Activated T-helper 2 cell treated with anti-CD3 and anti-CD28 coated beads, Interferon-gamma antibody, Interleukin-2, Interleukin-4, amounts not matched to agents 10 μg/mL and 5 μg/mL and 100 μg/mL, durations not matched to agents 14 hours and 24 hours and 36 hours (primary cell): ENCODE measurements around the gene ENTPD6. TPM values are rescaled to one million over a fixed set of nuclear protein-coding genes. Genes with fewer than 3 reads are reported as not detected.
"Not testable (repeated sequence)": the region's sequence is repeated elsewhere in the genome, so short reads cannot be mapped to it uniquely, and the experiment has no call there.

Experiments used
- DNase-seq: peaks from one replicate; pipeline ENCODE4 v3.0.0; 2021; ENCODE audit warnings: low spot score
- H3K27ac Mint-ChIP-seq: one replicate; pipeline ENCODE4 v1.8.0; 2021; ENCODE audit warnings: mixed read lengths
- H3K27me3 Mint-ChIP-seq: one replicate; pipeline ENCODE4 v1.8.0; 2021; ENCODE audit warnings: low read depth, mixed read lengths
- H3K36me3 Mint-ChIP-seq: one replicate; pipeline ENCODE4 v1.8.0; 2021; ENCODE audit warnings: low read depth, mixed read lengths
- H3K4me1 Mint-ChIP-seq: one replicate; pipeline ENCODE4 v1.8.0; 2021; ENCODE audit warnings: low read depth, mixed read lengths
- H3K4me3 Mint-ChIP-seq: one replicate; pipeline ENCODE4 v1.8.0; 2021; ENCODE audit warnings: low read depth, mild to moderate bottlenecking, moderate library complexity, mixed read lengths
- H3K9me3 Mint-ChIP-seq: one replicate; pipeline ENCODE4 v1.8.0; 2021; ENCODE audit warnings: mixed read lengths
- intact Hi-C: fragments of 100-400 bp; cut with micrococcal nuclease; formaldehyde crosslinking; loops from one replicate; pipeline ENCODE4 v1.15.1; 2023
- total RNA-seq: library from RNA; stranded (reverse); gene quantifications from 2 replicates; pipeline ENCODE4 v1.2.3, GENCODE V29; 2022

The ENTPD6 gene
- total RNA-seq, 1 donor from 2014 or later, result 48.8 TPM

GRCh38 chr20:25254571-25254970, 59.1 kb downstream of the ENTPD6 start:
- Mint-ChIP-seq H3K36me3 (peaks cover 27% of the 10 kb centered on the region), H3K4me1 (peaks cover 17% of the 10 kb centered on the region), H3K27me3 (no peaks in the 10 kb centered on the region), H3K9me3 (no peaks in the 10 kb centered on the region), H3K27ac (no peak overlapping the region), H3K4me3 (no peak overlapping the region)
- no peak for DNase-seq
- intact Hi-C loops, result no loop called here

- no peak for DNase-seq
- Mint-ChIP-seq H3K4me3 (no peak overlapping the region), H3K4me1 (peaks cover 18% of the 10 kb centered on the region), H3K27me3 (no peaks in the 10 kb centered on the region), H3K27ac (no peak overlapping the region), H3K9me3 (no peaks in the 10 kb centered on the region), H3K36me3 (peaks cover 30% of the 10 kb centered on the region)
- intact Hi-C loops, result no loop called here
Observed at GRCh38 chr20:25254986-25255680, 59.6 kb downstream of the ENTPD6 start.

GRCh38 chr20:25256226-25256859, 60.8 kb downstream of the ENTPD6 start:
- H3K27ac Mint-ChIP-seq, result no peak overlapping the region
- H3K27me3 Mint-ChIP-seq, result no peaks in the 10 kb centered on the region
- peaks cover 39% of the 10 kb centered on the region for H3K36me3 Mint-ChIP-seq
- peaks cover 10% of the 10 kb centered on the region for H3K4me1 Mint-ChIP-seq
- H3K4me3 Mint-ChIP-seq, result no peak overlapping the region
- no peaks in the 10 kb centered on the region for H3K9me3 Mint-ChIP-seq
- intact Hi-C loops, result no loop called here
- DNase-seq, result no peak

- Mint-ChIP-seq H3K9me3 (peaks cover 4% of the 10 kb centered on the region), H3K36me3 (peaks cover 45% of the 10 kb centered on the region), H3K27ac (no peak overlapping the region), H3K27me3 (no peaks in the 10 kb centered on the region), H3K4me3 (no peak overlapping the region), H3K4me1 (peaks cover 9% of the 10 kb centered on the region)
- DNase-seq, result no peak
- intact Hi-C loops, result no loop called here
Observed at GRCh38 chr20:25257130-25257529, 61.6 kb downstream of the ENTPD6 start.

GRCh38 chr20:25257756-25258475, 62.4 kb downstream of the ENTPD6 start:
- Mint-ChIP-seq H3K27ac (no peak overlapping the region), H3K9me3 (peaks cover 4% of the 10 kb centered on the region), H3K36me3 (peaks cover 45% of the 10 kb centered on the region), H3K4me1 (peaks cover 8% of the 10 kb centered on the region), H3K4me3 (no peak overlapping the region), H3K27me3 (no peaks in the 10 kb centered on the region)
- intact Hi-C loops, result no loop called here
- no peak for DNase-seq

GRCh38 chr20:25258476-25258805, 62.9 kb downstream of the ENTPD6 start:
- Mint-ChIP-seq H3K36me3 (peaks cover 48% of the 10 kb centered on the region), H3K4me1 (peaks cover 8% of the 10 kb centered on the region), H3K9me3 (peaks cover 4% of the 10 kb centered on the region), H3K27ac (no peak overlapping the region), H3K4me3 (no peak overlapping the region), H3K27me3 (no peaks in the 10 kb centered on the region)
- DNase-seq, result no peak
- intact Hi-C loops, result no loop called here

GRCh38 chr20:25258828-25259227, 63.3 kb downstream of the ENTPD6 start:
- Mint-ChIP-seq H3K4me1 (peaks cover 8% of the 10 kb centered on the region), H3K27me3 (no peaks in the 10 kb centered on the region), H3K4me3 (no peak overlapping the region), H3K9me3 (peaks cover 4% of the 10 kb centered on the region), H3K36me3 (peaks cover 46% of the 10 kb centered on the region), H3K27ac (no peak overlapping the region)
- DNase-seq, result no peak
- intact Hi-C loops, result no loop called here

- Mint-ChIP-seq H3K27ac (no peak overlapping the region), H3K36me3 (peaks cover 47% of the 10 kb centered on the region), H3K4me1 (peaks cover 8% of the 10 kb centered on the region), H3K9me3 (peaks cover 4% of the 10 kb centered on the region), H3K4me3 (no peak overlapping the region), H3K27me3 (no peaks in the 10 kb centered on the region)
- intact Hi-C loops, result no loop called here
- no peak for DNase-seq
Observed at GRCh38 chr20:25259358-25259757, 63.8 kb downstream of the ENTPD6 start.

GRCh38 chr20:25259788-25260254, 64.3 kb downstream of the ENTPD6 start:
- Mint-ChIP-seq H3K4me1 (peaks cover 8% of the 10 kb centered on the region), H3K4me3 (no peak overlapping the region), H3K36me3 (peaks cover 46% of the 10 kb centered on the region), H3K27ac (no peak overlapping the region), H3K9me3 (peaks cover 4% of the 10 kb centered on the region), H3K27me3 (no peaks in the 10 kb centered on the region)
- intact Hi-C loops, result no loop called here
- DNase-seq, result no peak

- intact Hi-C loops, H3K4me1 Mint-ChIP-seq, H3K4me3 Mint-ChIP-seq, H3K9me3 Mint-ChIP-seq, DNase-seq, H3K27ac Mint-ChIP-seq, H3K27me3 Mint-ChIP-seq: not testable (repeated sequence)
- H3K36me3 Mint-ChIP-seq, result peaks cover 46% of the 10 kb centered on the region
Observed at GRCh38 chr20:25260770-25261437, 65.4 kb downstream of the ENTPD6 start.

GRCh38 chr20:25269057-25269832, 73.7 kb downstream of the ENTPD6 start:
- Mint-ChIP-seq H3K9me3 (no peaks in the 10 kb centered on the region), H3K4me1 (peaks cover 2% of the 10 kb centered on the region), H3K27me3 (no peaks in the 10 kb centered on the region), H3K27ac (no peak overlapping the region), H3K36me3 (peaks cover 27% of the 10 kb centered on the region), H3K4me3 (no peak overlapping the region)
- intact Hi-C loops, result no loop called here
- no peak for DNase-seq

- intact Hi-C loops, result no loop called here
- H3K9me3 Mint-ChIP-seq, result no peaks in the 10 kb centered on the region
- H3K4me1 Mint-ChIP-seq, result peaks cover 2% of the 10 kb centered on the region
- H3K27ac Mint-ChIP-seq, result no peak overlapping the region
- H3K27me3 Mint-ChIP-seq, result no peaks in the 10 kb centered on the region
- H3K4me3 Mint-ChIP-seq, result no peak overlapping the region
- DNase-seq, result no peak
- H3K36me3 Mint-ChIP-seq, result peaks cover 23% of the 10 kb centered on the region
Observed at GRCh38 chr20:25269833-25270170, 74.3 kb downstream of the ENTPD6 start.
